Daoy (cell line): ENCODE measurements around the gene GHRL. TPM values are rescaled to one million over a fixed set of nuclear protein-coding genes. Genes with fewer than 3 reads are reported as not detected.
"Not testable (repeated sequence)": the region's sequence is repeated elsewhere in the genome, so short reads cannot be mapped to it uniquely, and the experiment has no call there.

ENCODE experiments used
- DNase-seq: peaks from one replicate; pipeline ENCODE4 v3.0.0-alpha.2; 2015; ENCODE audit warnings: low read depth
- total RNA-seq: library from RNA; depleted of rRNA; stranded (reverse); fragments of >200 nt; shearing (Covaris generic); gene quantifications from 2 replicates; pipeline ENCODE4 v1.2.3, GENCODE V29; 2014

The GHRL gene
- total RNA-seq, 1 experiment from 2014 or later, result not detected

DNA sequence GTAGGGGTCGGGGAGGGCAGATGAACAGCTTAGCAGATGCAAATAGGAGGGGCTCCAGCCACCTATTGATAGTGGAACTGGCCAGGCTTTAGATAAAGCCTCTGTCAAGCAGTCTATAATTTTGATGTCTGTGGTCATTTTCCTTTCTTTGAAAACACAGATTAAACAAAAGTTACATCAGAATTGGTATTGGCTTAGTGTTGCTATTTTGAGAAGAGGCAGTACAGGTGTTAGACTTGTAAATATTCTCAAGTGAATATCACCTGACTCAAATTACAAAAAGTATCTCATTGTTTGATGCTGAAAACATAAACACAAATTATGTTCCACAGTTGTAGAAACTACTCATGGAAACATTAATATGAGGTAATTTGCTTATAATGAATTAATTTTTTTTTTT, 18.1 kb downstream of the GHRL start:
- DNase-seq, result no peak

GRCh38 chr3:10273702-10274305, 18.9 kb downstream of the GHRL start:
- no peak for DNase-seq

DNA sequence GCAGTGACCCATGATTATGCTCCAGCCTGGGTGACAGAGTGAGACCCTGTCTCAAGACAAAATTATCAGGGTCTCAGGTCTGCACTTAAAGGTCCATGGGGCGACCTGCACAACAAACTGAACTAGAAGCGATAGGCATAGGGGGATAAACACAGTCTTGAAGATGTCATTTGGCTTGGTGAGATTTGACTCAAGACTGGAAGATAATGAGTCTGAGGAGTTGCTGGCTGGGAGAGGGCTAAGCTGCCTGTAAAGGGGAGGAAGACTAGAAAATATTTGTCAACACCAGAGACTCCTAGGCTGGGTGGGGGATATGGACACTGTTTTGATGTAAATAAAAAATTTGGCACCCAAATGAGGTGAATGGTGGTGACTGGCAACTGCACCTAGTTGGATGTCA, 19.8 kb downstream of the GHRL start:
- DNase-seq, result no peak

GRCh38 chr3:10272476-10272875, 20.3 kb downstream of the GHRL start:
- not testable (repeated sequence) for DNase-seq

DNA sequence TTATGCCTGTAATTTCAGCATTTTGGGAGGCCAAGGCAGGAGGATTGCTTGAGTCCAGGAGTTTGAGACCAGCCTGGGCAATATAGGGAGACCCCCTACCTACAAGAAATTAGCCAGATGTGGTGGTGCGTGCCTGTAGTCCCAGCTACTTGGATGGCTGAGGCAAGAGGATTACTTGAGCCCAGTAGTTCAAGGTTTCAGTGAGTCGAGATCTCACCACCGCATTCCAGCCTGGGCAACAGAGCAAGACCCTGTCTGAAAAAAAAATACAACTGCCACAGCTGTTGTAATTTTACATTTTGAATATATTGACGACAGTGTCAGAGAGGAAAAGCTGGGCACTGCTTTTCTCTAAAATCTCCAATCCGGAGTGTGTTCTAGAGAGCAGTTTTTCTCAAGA, 23.3 kb downstream of the GHRL start:
- DNase-seq, result no peak

GRCh38 chr3:10268930-10269329, 23.8 kb downstream of the GHRL start:
- DNase-seq, result no peak

DNA sequence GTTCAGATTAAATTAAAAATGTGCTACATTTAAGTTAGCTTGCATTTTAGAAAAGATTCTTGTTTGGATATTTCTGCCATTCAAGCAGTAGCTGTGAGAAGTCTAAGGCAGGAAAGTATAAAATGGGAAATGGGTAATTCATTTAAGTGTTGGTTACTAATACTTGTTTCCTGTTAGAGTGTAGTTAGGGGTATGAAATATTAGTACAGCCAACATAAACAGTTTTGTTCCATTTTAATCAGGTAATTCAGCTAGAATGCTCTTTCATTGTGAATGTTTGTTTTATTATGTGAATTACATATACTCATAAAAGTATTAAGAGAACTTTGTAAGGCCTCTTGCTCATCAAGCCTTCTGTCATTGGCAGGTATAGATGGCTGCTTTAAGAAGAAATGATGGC, 24.6 kb downstream of the GHRL start:
- no peak for DNase-seq

GRCh38 chr3:10266936-10267335, 25.8 kb downstream of the GHRL start:
- DNase-seq, result not testable (repeated sequence)

DNA sequence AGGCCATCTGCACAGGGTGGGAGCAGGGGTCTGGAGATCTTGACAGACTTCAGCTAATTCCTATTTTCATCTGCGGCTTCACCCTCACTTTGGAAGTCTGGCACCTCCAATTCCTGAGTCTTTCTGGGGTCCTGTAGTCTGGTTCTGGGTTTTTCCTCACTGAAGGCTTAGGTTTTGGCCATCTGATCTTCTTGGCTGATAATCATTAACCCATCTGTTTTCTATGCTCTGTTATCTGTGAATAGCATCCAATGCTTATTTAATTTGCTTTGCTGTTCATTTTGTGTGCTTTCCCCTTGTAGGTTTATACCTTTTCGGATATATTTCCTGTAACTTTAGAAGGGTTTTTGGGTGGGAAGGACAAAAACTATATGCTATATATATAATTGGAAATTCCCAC, 26.9 kb downstream of the GHRL start:
- DNase-seq, result no peak

DNA sequence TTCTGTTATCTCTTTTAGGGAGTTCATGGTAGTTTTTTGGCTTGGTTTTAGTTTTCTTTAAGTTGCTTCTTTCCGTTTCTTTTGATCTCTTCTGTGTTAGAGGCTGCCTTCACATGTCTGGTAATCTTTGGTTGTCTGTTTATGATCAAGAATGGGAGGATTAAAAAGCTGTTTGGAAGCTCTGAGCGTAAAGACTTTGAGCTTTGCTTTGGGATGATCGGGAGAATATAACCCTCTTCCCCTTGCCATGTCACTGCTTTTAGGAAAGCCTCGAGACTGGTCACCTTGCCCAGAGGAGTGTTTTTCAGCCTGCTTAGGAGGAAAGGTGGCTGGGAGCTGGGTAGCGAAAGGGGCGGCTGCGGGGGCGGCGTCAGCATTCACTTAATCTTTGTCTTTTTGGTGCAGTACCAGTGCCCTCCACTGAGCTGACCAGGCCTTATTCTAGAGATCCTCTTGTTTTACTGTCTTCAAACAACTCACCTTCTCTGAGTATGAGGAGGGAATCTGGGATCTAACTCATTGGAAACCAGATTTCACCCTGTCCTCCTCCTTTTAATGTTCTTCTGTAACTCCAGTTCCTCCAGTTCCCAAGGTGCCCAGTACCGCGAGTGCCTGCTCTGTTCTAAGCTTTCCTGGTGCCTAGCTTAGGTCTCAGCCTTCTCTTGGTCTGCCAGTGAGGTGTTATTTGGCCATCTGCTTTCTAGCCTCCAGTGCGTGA, 28.9 kb downstream of the GHRL start:
- DNase-seq, result peak; percentile 8

DNA sequence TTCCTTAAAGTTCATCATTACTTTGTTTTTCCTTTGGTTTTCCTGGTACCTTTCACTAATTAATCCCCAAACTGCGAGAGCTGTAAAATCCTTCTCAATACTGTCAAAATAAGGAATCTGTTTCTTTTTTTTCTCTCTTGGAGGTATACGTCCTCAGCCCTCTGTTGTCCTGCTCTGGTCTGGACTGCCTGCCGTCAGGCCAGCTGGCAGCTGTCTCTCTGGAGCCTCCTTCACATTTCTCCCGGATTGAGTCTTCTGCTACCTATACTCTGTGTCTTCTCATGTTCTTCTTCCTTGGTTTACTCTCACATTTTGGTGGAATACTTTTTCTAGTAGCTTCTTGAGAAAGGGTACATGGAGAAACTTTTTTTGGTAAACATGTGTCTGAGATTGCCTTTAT, 30.7 kb downstream of the GHRL start:
- DNase-seq, result no peak

GRCh38 chr3:10260211-10260701, 32.5 kb downstream of the GHRL start:
- DNase-seq, result no peak

DNA sequence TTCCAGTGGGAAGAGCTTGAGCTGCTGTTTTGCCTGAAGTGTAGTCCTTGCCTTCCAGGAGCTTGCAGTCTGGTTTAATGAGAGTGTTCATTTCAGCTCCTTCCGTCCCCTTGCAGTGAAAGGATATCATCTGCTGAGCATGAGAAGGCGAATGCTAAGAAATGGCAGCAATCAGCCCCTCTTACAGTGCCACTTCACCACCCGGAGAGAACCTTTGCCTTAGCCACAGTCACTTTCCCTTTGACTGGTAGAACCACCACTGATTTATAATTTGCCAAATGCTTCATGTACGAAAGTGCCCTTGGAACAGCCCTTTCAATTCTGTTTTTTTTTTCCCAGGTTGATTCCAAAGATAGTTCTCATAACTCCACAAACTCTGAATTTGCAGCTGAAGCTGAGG, 32.9 kb downstream of the GHRL start:
- DNase-seq, result no peak

DNA sequence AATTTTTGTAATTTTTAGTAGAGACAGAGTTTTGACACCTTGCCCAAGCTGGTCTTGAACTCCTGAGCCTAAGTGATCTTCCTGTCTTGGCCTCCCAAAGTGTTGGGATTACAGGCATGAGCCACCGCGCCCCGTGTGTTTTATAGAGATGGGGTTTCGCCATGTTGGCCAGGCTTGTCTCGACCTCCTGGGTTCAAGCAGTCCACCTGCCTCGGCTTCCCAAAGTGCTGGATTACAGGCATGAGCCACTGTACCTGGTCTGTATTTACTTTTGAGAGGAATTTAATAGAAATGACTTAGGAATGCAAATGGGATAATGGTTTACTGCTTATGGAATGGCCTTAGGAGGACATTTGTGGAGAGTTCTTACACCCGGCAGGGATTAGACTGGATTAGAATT, 33.7 kb downstream of the GHRL start:
- DNase-seq, result no peak

GRCh38 chr3:10255835-10256234, 36.9 kb downstream of the GHRL start:
- no peak for DNase-seq

GRCh38 chr3:10253731-10254130, 39.0 kb downstream of the GHRL start:
- DNase-seq, result no peak

- DNase-seq, result no peak
These were observed 41.7 kb downstream of the GHRL start for GRCh38 chr3:10251006-10251405.

- no peak for DNase-seq
These were observed 42.9 kb downstream of the GHRL start for GRCh38 chr3:10249833-10250232.

DNA sequence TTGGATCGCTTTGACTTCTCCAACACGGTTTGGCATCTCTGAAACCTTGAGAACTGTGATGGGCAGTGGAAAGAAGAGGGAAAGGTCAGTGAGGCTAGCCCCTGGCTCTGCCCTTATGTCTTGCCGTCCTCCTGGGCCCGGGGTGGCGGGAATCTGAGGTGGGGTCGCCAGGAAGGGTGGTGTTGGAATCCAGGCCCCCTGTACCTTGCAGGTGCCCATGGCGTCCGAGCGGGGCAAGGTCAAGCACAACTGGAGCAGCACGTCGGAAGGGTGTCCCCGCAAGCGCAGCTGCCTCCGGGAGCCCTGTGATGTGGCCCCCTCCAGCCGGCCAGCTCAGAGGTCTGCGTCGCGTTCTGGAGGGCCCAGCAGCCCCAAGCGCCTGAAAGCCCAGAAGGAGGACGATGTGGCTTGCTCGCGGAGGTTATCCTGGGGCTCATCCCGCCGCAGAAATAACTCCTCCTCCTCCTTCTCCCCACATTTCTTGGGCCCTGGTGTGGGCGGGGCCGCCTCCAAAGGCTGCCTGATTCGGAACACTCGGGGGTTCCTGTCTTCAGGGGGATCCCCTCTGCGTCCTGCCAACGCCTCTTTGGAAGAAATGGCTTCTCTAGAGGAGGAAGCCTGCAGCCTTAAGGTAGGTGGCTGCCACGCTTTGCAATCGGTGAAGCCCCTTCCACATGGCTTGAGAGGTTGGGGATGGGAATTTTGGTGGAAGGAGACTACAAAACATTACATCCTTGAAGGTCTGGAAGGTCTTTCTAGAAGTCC, 43.6 kb downstream of the GHRL start:
- DNase-seq, result peak; percentile 25

GRCh38 chr3:10248184-10248983, 44.4 kb downstream of the GHRL start, which contains the start of gene TATDN2:
TSS of gene TATDN2 (plus strand) at chr3:10248459. CDS start at chr3:10249201, 742 bp downstream.
- DNase-seq, result peak; percentile 96

GRCh38 chr3:10247679-10248183, 45.0 kb downstream of the GHRL start:
- no peak for DNase-seq
